Measurements from ENCODE around the gene ABCB10.

The ABCB10 gene

GRCh38 chr1:229507951-229508822 lies 50.3 kb downstream of the ABCB10 start, which contains the start of gene NUP133:
Gene NUP133 (minus strand): TSS chr1:229508341. CDS start chr1:229508249, 92 bp downstream.
- H3K36me3 ChIP-seq (ENCODE audit: control insufficient read depth, insufficient read depth, low read length): peaks cover 18% of the 10 kb centered on the region
- H3K27ac ChIP-seq (ENCODE audit: low read depth, low read length, severe bottlenecking): peak within 1 kb of the TSS; percentile 95
- H3K9me3 ChIP-seq (ENCODE audit: control insufficient read depth, low read length): no peaks in the 10 kb centered on the region
- peak within 1 kb of the TSS; percentile 93 for H3K4me3 ChIP-seq (ENCODE audit: extremely low read depth, insufficient read depth, low read length, poor library complexity, severe bottlenecking)
- peaks cover 4% of the 10 kb centered on the region for H3K4me1 ChIP-seq (ENCODE audit: control insufficient read depth, insufficient read depth, low read length, poor library complexity, severe bottlenecking)
- WGBS, 2 experiments (ENCODE audit: insufficient coverage in 2 of 2): 3 to 4% methylated on average over 60 to 63 of the region's 65 CpGs

DNA sequence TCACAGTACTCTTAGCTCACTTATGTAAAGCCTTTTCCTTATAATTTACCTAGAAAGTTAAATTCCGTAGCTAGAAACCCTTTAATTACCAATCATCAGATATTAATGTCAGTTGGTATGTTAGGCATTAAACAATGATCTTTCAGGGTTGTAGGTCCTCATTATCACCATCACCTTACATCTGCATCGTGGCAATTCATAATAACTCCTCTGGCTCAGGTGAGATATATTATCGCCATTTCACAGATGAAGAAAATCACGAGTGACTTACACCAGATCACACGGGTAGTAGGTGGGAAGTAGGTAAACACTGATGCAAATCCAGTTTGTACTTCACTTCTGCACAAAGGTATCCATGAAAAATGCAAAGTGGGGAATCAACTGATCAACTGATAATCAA lies 51.0 kb downstream of the ABCB10 start:
- H3K27ac ChIP-seq (ENCODE audit: low read depth, low read length, severe bottlenecking): peak overlapping the region; percentile 95
- WGBS, 2 experiments (ENCODE audit: insufficient coverage in 2 of 2): 20% methylated on average over 1 of the region's 5 CpGs; no CpG with 5 or more reads in 1 of the 2 experiments

DNA sequence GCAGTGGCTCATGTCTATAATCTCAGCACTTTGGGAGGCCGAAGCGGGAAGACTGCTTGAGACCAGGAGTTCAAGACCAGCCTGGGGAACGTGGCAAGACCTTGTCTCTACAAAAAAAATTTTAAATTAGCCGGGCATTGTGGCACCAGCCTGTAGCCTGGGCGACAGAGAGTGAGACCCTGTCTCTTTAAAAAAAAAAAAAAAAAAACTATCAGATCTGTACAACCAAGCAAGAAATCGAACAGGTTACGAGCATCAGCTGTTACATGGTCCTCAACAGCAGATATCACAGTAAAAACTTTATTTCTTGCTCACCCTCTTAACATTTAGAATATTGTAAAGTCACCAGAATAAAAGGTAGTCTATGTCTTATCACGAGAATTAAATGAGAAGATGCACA lies 51.9 kb downstream of the ABCB10 start:
- 96 to 100% methylated on average over 4 to 5 of the region's 8 CpGs for WGBS, 2 experiments (ENCODE audit: insufficient coverage in 2 of 2)
- Histone ChIP-seq H3K36me3 (ENCODE audit: control insufficient read depth, insufficient read depth, low read length) (peaks cover 28% of the 10 kb centered on the region), H3K4me3 (ENCODE audit: extremely low read depth, insufficient read depth, low read length, poor library complexity, severe bottlenecking) (peak overlapping the region; percentile 93), H3K9me3 (ENCODE audit: control insufficient read depth, low read length) (no peaks in the 10 kb centered on the region), H3K4me1 (ENCODE audit: control insufficient read depth, insufficient read depth, low read length, poor library complexity, severe bottlenecking) (peaks cover 4% of the 10 kb centered on the region), H3K27ac (ENCODE audit: low read depth, low read length, severe bottlenecking) (no peak overlapping the region)

More for the DNA sequence above, 51.0 kb downstream of the ABCB10 start:
- Histone ChIP-seq H3K4me3 (ENCODE audit: extremely low read depth, insufficient read depth, low read length, poor library complexity, severe bottlenecking) (peak overlapping the region; percentile 93), H3K36me3 (ENCODE audit: control insufficient read depth, insufficient read depth, low read length) (peaks cover 24% of the 10 kb centered on the region), H3K9me3 (ENCODE audit: control insufficient read depth, low read length) (no peaks in the 10 kb centered on the region), H3K4me1 (ENCODE audit: control insufficient read depth, insufficient read depth, low read length, poor library complexity, severe bottlenecking) (peaks cover 4% of the 10 kb centered on the region)

DNA sequence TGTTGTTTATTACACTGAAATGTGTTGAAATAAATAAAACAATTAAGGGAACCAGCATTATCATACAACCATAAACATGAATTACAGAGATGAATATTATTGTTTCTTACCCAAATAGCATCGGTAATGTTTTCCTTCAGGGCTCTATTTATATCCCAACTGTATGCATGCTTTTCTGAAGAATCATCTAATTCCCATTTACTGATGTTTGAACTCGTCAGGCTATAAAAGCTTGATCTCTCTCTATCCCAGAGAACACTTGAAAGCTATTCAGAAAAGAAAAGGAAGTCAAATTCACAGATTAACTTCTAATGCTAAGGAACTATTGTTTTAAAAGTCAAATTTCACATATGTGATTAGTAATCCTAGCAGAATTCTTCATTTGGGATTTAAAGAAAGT lies 62.7 kb downstream of the ABCB10 start:
- H3K9me3 ChIP-seq (ENCODE audit: control insufficient read depth, low read length): no peaks in the 10 kb centered on the region
- peaks cover 96% of the 10 kb centered on the region for H3K36me3 ChIP-seq (ENCODE audit: control insufficient read depth, insufficient read depth, low read length)
- H3K4me3 ChIP-seq (ENCODE audit: extremely low read depth, insufficient read depth, low read length, poor library complexity, severe bottlenecking): no peak overlapping the region
- 100% methylated on average over 1 of the region's 2 CpGs; no CpG with 5 or more reads in 1 of the 2 experiments for WGBS, 2 experiments (ENCODE audit: insufficient coverage in 2 of 2)
- H3K27ac ChIP-seq (ENCODE audit: low read depth, low read length, severe bottlenecking): no peak overlapping the region
- H3K4me1 ChIP-seq (ENCODE audit: control insufficient read depth, insufficient read depth, low read length, poor library complexity, severe bottlenecking): no peaks in the 10 kb centered on the region

DNA sequence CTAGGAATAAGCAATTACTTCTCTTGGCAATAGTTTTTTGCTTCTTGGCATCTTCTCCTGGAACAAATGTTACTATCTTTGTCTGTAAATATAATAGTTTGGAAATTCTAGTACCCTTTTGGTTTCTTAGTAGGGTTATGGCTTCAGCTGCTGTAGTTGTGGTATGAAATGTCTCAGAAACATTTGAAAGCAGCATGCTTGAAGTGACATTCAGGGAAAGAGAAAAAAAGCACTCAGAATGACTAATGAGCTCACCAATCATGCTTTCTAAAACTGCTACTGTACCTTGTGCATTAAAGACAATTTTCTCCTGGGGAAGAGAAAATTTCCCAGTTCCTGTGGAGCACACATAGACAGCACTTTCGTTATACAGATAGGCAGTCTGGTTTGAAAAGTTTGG lies 71.3 kb downstream of the ABCB10 start:
- H3K36me3 ChIP-seq (ENCODE audit: control insufficient read depth, insufficient read depth, low read length): peaks cover 77% of the 10 kb centered on the region
- no peaks in the 10 kb centered on the region for H3K9me3 ChIP-seq (ENCODE audit: control insufficient read depth, low read length)
- WGBS, 2 experiments (ENCODE audit: insufficient coverage in 2 of 2): 100% methylated on average over 1 of the region's 1 CpG; no CpG with 5 or more reads in 1 of the 2 experiments

DNA sequence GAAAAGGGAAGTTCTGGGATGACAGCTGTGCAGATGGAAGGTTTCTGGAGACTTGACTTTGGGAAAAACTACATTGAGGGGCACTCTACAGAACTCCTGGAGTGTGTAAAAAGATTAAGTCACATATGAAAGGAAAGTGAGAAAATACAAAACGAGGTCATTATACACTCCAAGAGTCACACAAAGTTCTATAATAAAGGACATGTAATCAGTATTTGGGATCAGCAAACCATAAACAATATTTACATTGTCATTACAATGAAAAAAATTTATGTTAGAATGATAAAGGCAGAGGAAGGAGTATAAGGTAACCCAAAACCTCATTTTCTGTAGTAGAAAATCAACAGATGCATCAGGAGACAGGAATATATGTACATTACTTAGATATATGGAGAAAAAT lies 73.2 kb downstream of the ABCB10 start:
- WGBS, 2 experiments (ENCODE audit: insufficient coverage in 2 of 2): no CpG with 5 or more reads among the region's 1 CpG
- Histone ChIP-seq H3K27ac (ENCODE audit: low read depth, low read length, severe bottlenecking) (no peak overlapping the region), H3K36me3 (ENCODE audit: control insufficient read depth, insufficient read depth, low read length) (peaks cover 67% of the 10 kb centered on the region), H3K4me3 (ENCODE audit: extremely low read depth, insufficient read depth, low read length, poor library complexity, severe bottlenecking) (no peak overlapping the region), H3K9me3 (ENCODE audit: control insufficient read depth, low read length) (no peaks in the 10 kb centered on the region), H3K4me1 (ENCODE audit: control insufficient read depth, insufficient read depth, low read length, poor library complexity, severe bottlenecking) (no peaks in the 10 kb centered on the region)

More for the DNA sequence above, 71.3 kb downstream of the ABCB10 start:
- Histone ChIP-seq H3K4me1 (ENCODE audit: control insufficient read depth, insufficient read depth, low read length, poor library complexity, severe bottlenecking) (no peaks in the 10 kb centered on the region), H3K4me3 (ENCODE audit: extremely low read depth, insufficient read depth, low read length, poor library complexity, severe bottlenecking) (no peak overlapping the region), H3K27ac (ENCODE audit: low read depth, low read length, severe bottlenecking) (no peak overlapping the region)

GRCh38 chr1:229482511-229482910 lies 76.0 kb downstream of the ABCB10 start:
- 98 to 100% methylated on average over 5 of the region's 5 CpGs for WGBS, 2 experiments (ENCODE audit: insufficient coverage in 2 of 2)
- Histone ChIP-seq H3K4me3 (ENCODE audit: extremely low read depth, insufficient read depth, low read length, poor library complexity, severe bottlenecking) (no peak overlapping the region), H3K36me3 (ENCODE audit: control insufficient read depth, insufficient read depth, low read length) (peaks cover 75% of the 10 kb centered on the region)

DNA sequence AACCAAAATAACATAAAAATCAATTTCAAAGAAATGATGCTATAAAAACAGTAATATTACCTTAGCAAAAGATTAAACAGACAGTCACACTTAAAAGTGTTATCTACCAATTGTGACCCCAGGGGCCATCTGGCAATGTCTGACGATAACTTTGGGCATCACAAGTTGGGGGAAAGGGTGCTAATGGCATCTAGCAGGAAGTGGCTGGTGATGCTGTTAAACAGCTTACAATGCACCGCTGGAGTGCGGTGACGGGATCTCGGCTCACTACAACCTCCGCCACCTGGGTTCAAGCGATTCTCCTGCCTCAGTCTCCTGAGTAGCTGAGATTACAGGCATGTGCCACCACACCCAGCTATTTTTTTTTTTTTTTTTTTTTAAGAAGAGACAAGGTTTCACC lies 78.0 kb downstream of the ABCB10 start:
- no peak overlapping the region for H3K27ac ChIP-seq (ENCODE audit: low read depth, low read length, severe bottlenecking)
- H3K36me3 ChIP-seq (ENCODE audit: control insufficient read depth, insufficient read depth, low read length): peaks cover 74% of the 10 kb centered on the region
- no peaks in the 10 kb centered on the region for H3K9me3 ChIP-seq (ENCODE audit: control insufficient read depth, low read length)
- no peaks in the 10 kb centered on the region for H3K4me1 ChIP-seq (ENCODE audit: control insufficient read depth, insufficient read depth, low read length, poor library complexity, severe bottlenecking)
- no peak overlapping the region for H3K4me3 ChIP-seq (ENCODE audit: extremely low read depth, insufficient read depth, low read length, poor library complexity, severe bottlenecking)
- 94% methylated on average over 4 to 5 of the region's 7 CpGs for WGBS, 2 experiments (ENCODE audit: insufficient coverage in 2 of 2)

More at GRCh38 chr1:229482511-229482910, 76.0 kb downstream of the ABCB10 start:
- Histone ChIP-seq H3K9me3 (ENCODE audit: control insufficient read depth, low read length) (no peaks in the 10 kb centered on the region), H3K4me1 (ENCODE audit: control insufficient read depth, insufficient read depth, low read length, poor library complexity, severe bottlenecking) (no peaks in the 10 kb centered on the region), H3K27ac (ENCODE audit: low read depth, low read length, severe bottlenecking) (no peak overlapping the region)

GRCh38 chr1:229479660-229480399 lies 78.7 kb downstream of the ABCB10 start:
- Histone ChIP-seq H3K4me3 (ENCODE audit: extremely low read depth, insufficient read depth, low read length, poor library complexity, severe bottlenecking) (no peak overlapping the region), H3K9me3 (ENCODE audit: control insufficient read depth, low read length) (no peaks in the 10 kb centered on the region), H3K4me1 (ENCODE audit: control insufficient read depth, insufficient read depth, low read length, poor library complexity, severe bottlenecking) (no peaks in the 10 kb centered on the region), H3K27ac (ENCODE audit: low read depth, low read length, severe bottlenecking) (no peak overlapping the region), H3K36me3 (ENCODE audit: control insufficient read depth, insufficient read depth, low read length) (peaks cover 76% of the 10 kb centered on the region)
- 96% methylated on average over 6 to 8 of the region's 10 CpGs for WGBS, 2 experiments (ENCODE audit: insufficient coverage in 2 of 2)

GRCh38 chr1:229478852-229479251 lies 79.7 kb downstream of the ABCB10 start:
- no peak overlapping the region for H3K27ac ChIP-seq (ENCODE audit: low read depth, low read length, severe bottlenecking)
- H3K4me1 ChIP-seq (ENCODE audit: control insufficient read depth, insufficient read depth, low read length, poor library complexity, severe bottlenecking): no peaks in the 10 kb centered on the region
- peaks cover 77% of the 10 kb centered on the region for H3K36me3 ChIP-seq (ENCODE audit: control insufficient read depth, insufficient read depth, low read length)
- H3K9me3 ChIP-seq (ENCODE audit: control insufficient read depth, low read length): no peaks in the 10 kb centered on the region
- WGBS, 2 experiments (ENCODE audit: insufficient coverage in 2 of 2): 89 to 100% methylated on average over 1 of the region's 1 CpG
- no peak overlapping the region for H3K4me3 ChIP-seq (ENCODE audit: extremely low read depth, insufficient read depth, low read length, poor library complexity, severe bottlenecking)
